HepG2 (cell line): ENCODE results near the gene ANKRD11. TPM values are rescaled to one million over a fixed set of nuclear protein-coding genes. Genes with fewer than 3 reads are reported as not detected.

Experiments used
- AGO2 ChIP-seq: fragments of 200-400 bp; formaldehyde crosslinking; optimal IDR thresholded peaks from 2 replicates; pipeline ENCODE3; 2017; ENCODE audit warnings: mild to moderate bottlenecking, low read depth, low read length, moderate library complexity
- ARID5B ChIP-seq: IDR thresholded peaks from 2 replicates; pipeline ENCODE4 v1.4.0; 2020; ENCODE audit warnings: mild to moderate bottlenecking, missing genetic modification reagents
- CC2D1A ChIP-seq: sonication (generic); formaldehyde crosslinking; IDR thresholded peaks from 2 replicates; pipeline ENCODE4 v1.8.1; 2023; ENCODE audit warnings: mild to moderate bottlenecking, missing genetic modification reagents
- CREM ChIP-seq, 2 experiments: sonication (generic) in 1 of 2; formaldehyde crosslinking in 1 of 2; IDR thresholded peaks; 2 replicates each; pipeline versions ENCODE4 v1.4.0 to v1.6.1; 2016 to 2020; ENCODE audit warnings: antibody characterized with exemption in 1 of 2, mild to moderate bottlenecking in 1 of 2, missing genetic modification reagents in 1 of 2
- FOXA1 ChIP-seq, 2 experiments: fragments of 450-650 bp in 1 of 2; sonication (generic) in 1 of 2; formaldehyde crosslinking in 1 of 2; IDR thresholded peaks; 2 replicates each; pipeline versions ENCODE4 v1.4.0 to v1.6.1; 2016 to 2020; ENCODE audit warnings: missing genetic modification reagents in 1 of 2
- HDAC1 ChIP-seq: sonication (generic); formaldehyde crosslinking; IDR thresholded peaks from 2 replicates; pipeline ENCODE4 v1.5.1; 2020; ENCODE audit warnings: mild to moderate bottlenecking, missing genetic modification reagents
- HNRNPL ChIP-seq: fragments of 200-400 bp; formaldehyde crosslinking; IDR thresholded peaks from 2 replicates; pipeline ENCODE4 v1.6.1; 2017; ENCODE audit warnings: mild to moderate bottlenecking, low read depth, low read length
- KDM5B ChIP-seq: sonication (generic); formaldehyde crosslinking; IDR thresholded peaks from 2 replicates; pipeline ENCODE4 v1.4.0; 2020; ENCODE audit warnings: missing genetic modification reagents, mild to moderate bottlenecking, borderline replicate concordance
- MNT ChIP-seq: fragments of 450-650 bp; IDR thresholded peaks from 2 replicates; pipeline ENCODE4 v1.6.1; 2016
- SIN3A ChIP-seq: IDR thresholded peaks from 2 replicates; pipeline ENCODE4 v1.6.1; 2011; ENCODE audit warnings: low read depth, mild to moderate bottlenecking, control low read depth, low read length, borderline replicate concordance
- SSRP1 ChIP-seq: IDR thresholded peaks from 2 replicates; pipeline ENCODE4 v1.6.1; 2016; ENCODE audit warnings: control low read depth
- TFAP4 ChIP-seq: sonication (generic); IDR thresholded peaks from 2 replicates; pipeline ENCODE4 v1.6.1; 2016; ENCODE audit warnings: low read depth, borderline replicate concordance
- ZFX ChIP-seq: sonication (generic); formaldehyde crosslinking; IDR thresholded peaks from 2 replicates; pipeline ENCODE4 v1.4.0; 2020; ENCODE audit warnings: mild to moderate bottlenecking, low read depth, missing genetic modification reagents, moderate library complexity
- polyA plus RNA-seq, 8 experiments: library from polyadenylated mRNA; depleted of rRNA in 3 of 8; stranded (reverse) in 7 of 8; unstranded in 1 of 8; fragments of >200 nt; fragmentation: Illumina TruSeq in 4 of 8; extraction: Trizol in 4 of 8; gene quantifications; 2 replicates each; pipeline versions ENCODE4 v1.2.1 to v1.2.3, GENCODE V29; 2011 to 2016; ENCODE audit warnings: low read depth in 4 of 8, missing spikeins in 1 of 8, mixed read lengths in 1 of 8; ENCODE audit not compliant: insufficient read depth in 1 of 8
- total RNA-seq, 5 experiments: library from RNA; depleted of rRNA; stranded (reverse); fragments of >200 nt; fragmentation: Illumina TruSeq; extraction: Trizol; gene quantifications; 2 replicates each; pipeline ENCODE4 v1.2.3, GENCODE V29; 2016; ENCODE audit warnings: low read depth in 1 of 5

ANKRD11 gene
- total and polyA plus RNA-seq, 2 of the 13 experiments (the other 11 are each of a cell fraction or from before 2014, with no cell fraction given), result 21.4 to 38.4 TPM

GRCh38 chr16:89410794-89411309 is 79.5 kb downstream of the ANKRD11 start (continued):
- TF ChIP-seq SSRP1 (CRISPR knock-in tag) (no peak), HDAC1 (CRISPR knock-in tag) (peak; percentile 34; the same call in 1 of the 2 replicates), KDM5B (CRISPR knock-in tag) (0 out of 2 replicates have a peak, but pooled peaks have one; percentile 63), ARID5B (CRISPR knock-in tag) (peak; percentile 26; the same call in 1 of the 2 replicates), SIN3A (no peak), FOXA1 (IDR thresholded peaks at IDR 0.05) (no peak), FOXA1 (CRISPR knock-in tag; IDR thresholded peaks at IDR 0.05) (peak; percentile 83), HNRNPL (peak; percentile 74), AGO2 (peak; percentile 83), CC2D1A (CRISPR knock-in tag) (no peak), ZFX (peak; percentile 7; the same call in 1 of the 2 replicates), MNT (peak; percentile 73), CREM (IDR thresholded peaks at IDR 0.05) (no peak), CREM (CRISPR knock-in tag; IDR thresholded peaks at IDR 0.05) (no peak), TFAP4 (no peak)
